IPS-18a (cell line): Measurements from ENCODE around the gene GPR89A.
"Not testable (repeated sequence)": the region's sequence is repeated elsewhere in the genome, so short reads cannot be mapped to it uniquely, and the experiment has no call there.

ENCODE experiments used
- H3K27ac ChIP-seq: one replicate; pipeline ENCODE4 v1.5.1; 2013; ENCODE audit warnings: low read length
- H3K27me3 ChIP-seq: one replicate; pipeline ENCODE4 v1.6.1; 2013; ENCODE audit warnings: mild to moderate bottlenecking, low read length; ENCODE audit not compliant: control insufficient read depth, insufficient read depth
- H3K36me3 ChIP-seq: one replicate; pipeline ENCODE4 v1.6.1; 2013; ENCODE audit warnings: low read depth, low read length; ENCODE audit not compliant: control insufficient read depth
- H3K4me1 ChIP-seq: one replicate; pipeline ENCODE4 v1.6.1; 2013; ENCODE audit warnings: low read depth, low read length; ENCODE audit not compliant: control insufficient read depth
- H3K4me3 ChIP-seq: one replicate; pipeline ENCODE4 v1.5.1; 2013; ENCODE audit warnings: low read length
- H3K9ac ChIP-seq: one replicate; pipeline ENCODE4 v1.6.1; 2013; ENCODE audit warnings: mild to moderate bottlenecking, low read length, moderate library complexity
- H3K9me3 ChIP-seq: one replicate; pipeline ENCODE4 v1.6.1; 2013; ENCODE audit warnings: low read depth, low read length; ENCODE audit not compliant: control insufficient read depth

The GPR89A gene

DNA sequence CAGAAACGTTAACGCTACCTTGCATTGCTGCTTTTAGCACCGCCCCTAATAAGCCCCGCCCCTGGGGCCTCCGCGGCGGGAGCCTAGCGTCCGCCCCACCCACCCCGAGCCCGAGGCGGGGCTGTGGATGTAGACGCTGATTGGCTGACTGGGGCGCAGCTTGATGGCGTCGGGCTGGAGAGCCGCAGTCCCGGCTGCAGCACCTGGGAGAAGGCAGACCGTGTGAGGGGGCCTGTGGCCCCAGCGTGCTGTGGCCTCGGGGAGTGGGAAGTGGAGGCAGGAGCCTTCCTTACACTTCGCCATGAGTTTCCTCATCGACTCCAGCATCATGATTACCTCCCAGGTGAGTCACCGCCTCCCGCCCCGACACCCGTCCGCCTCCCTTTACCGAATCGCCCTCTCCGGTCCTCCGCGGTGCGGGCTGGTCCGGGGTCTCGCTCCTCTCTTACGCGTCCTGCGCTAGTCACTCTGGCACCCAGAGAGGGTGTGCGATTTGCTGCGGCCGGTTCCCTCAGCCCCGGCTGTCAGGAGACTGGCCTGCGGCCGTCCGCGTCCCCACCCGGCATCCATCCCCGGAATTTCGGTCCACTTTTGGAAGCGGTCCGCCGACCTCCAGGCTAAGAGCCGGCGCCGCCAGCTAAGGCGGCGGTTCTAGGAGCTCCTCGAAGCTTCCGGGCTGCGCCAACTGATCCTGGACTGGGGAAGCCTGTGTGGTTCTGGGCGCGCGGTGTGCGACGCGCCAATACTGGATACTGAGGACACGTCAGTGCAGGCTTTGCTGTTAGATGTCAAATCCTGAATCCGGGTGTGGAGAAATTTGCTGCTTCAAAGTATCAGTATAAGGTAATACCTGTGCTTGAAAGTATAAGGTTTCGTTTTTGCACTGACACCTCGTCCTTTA, at the start of gene GPR89A:
Gene GPR89A, plus strand, starts transcription at position 156 of the 901 bp plus-strand sequence. Its CDS starts 146 bp downstream, at position 302.
- not testable (repeated sequence) for H3K9me3 ChIP-seq, H3K36me3 ChIP-seq, H3K27me3 ChIP-seq, H3K27ac ChIP-seq, H3K4me1 ChIP-seq
- peak within 1 kb of the TSS; percentile 78 for H3K4me3 ChIP-seq
- H3K9ac ChIP-seq, result peak within 1 kb of the TSS; percentile 74

GRCh38 chr1:145586820-145587219, 21.0 kb upstream of the GPR89A start:
- H3K27me3 ChIP-seq, H3K9ac ChIP-seq, H3K36me3 ChIP-seq: not testable (repeated sequence)

GRCh38 chr1:145590806-145591205, 17.0 kb upstream of the GPR89A start:
- not testable (repeated sequence) for H3K27ac ChIP-seq, H3K4me3 ChIP-seq, H3K36me3 ChIP-seq, H3K9ac ChIP-seq, H3K27me3 ChIP-seq, H3K4me1 ChIP-seq, H3K9me3 ChIP-seq

More at GRCh38 chr1:145586820-145587219, 21.0 kb upstream of the GPR89A start:
- not testable (repeated sequence) for H3K27ac ChIP-seq, H3K4me1 ChIP-seq, H3K9me3 ChIP-seq, H3K4me3 ChIP-seq

GRCh38 chr1:145592347-145592746, 15.4 kb upstream of the GPR89A start:
- not testable (repeated sequence) for H3K9ac ChIP-seq, H3K27ac ChIP-seq, H3K9me3 ChIP-seq, H3K27me3 ChIP-seq, H3K36me3 ChIP-seq, H3K4me3 ChIP-seq, H3K4me1 ChIP-seq

GRCh38 chr1:145595421-145595820, 12.4 kb upstream of the GPR89A start:
- H3K27ac ChIP-seq, H3K9ac ChIP-seq, H3K9me3 ChIP-seq, H3K36me3 ChIP-seq, H3K4me3 ChIP-seq, H3K4me1 ChIP-seq, H3K27me3 ChIP-seq: not testable (repeated sequence)

DNA sequence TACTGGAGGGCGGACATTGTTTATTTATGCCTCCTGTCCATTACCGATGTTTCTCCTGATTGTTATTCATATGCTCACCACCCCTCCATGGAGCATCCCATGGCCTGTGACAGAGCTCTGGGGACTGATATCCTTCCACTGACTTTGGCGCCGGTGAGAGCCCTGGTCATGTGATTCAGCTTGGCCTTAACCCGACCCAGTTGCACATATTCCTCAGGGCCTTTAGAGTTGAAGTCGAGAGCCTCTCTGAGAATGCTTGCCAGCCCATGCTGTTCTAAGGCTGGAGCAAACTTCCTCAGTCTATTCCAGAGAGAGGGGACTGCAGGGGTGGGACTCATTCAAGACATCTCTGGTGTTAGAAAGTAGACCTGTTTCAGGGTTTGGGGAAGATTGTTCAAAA, 11.6 kb upstream of the GPR89A start:
- not testable (repeated sequence) for H3K27me3 ChIP-seq, H3K4me3 ChIP-seq, H3K9me3 ChIP-seq, H3K4me1 ChIP-seq, H3K27ac ChIP-seq, H3K9ac ChIP-seq, H3K36me3 ChIP-seq

DNA sequence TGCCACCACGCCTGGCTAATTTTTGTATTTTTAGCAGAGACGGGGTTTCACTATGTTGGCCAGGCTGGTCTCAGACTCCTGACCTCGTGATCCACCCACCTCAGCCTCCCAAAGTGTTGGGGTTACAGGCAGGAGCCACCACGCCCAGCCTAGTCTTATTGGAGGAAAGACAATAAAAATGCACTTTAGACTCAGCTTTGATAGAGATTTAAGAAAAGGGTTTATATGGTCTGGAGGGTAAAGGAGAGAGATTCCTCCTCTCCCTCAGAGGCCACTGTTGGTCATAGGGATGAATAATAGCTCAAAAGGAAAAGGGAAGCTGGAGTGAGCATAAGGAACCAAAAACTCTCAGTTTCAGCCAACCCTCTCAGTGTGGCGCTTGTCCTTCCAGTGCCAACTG, 8.4 kb upstream of the GPR89A start:
- not testable (repeated sequence) for H3K4me3 ChIP-seq, H3K27me3 ChIP-seq, H3K4me1 ChIP-seq, H3K9me3 ChIP-seq, H3K27ac ChIP-seq, H3K36me3 ChIP-seq, H3K9ac ChIP-seq

DNA sequence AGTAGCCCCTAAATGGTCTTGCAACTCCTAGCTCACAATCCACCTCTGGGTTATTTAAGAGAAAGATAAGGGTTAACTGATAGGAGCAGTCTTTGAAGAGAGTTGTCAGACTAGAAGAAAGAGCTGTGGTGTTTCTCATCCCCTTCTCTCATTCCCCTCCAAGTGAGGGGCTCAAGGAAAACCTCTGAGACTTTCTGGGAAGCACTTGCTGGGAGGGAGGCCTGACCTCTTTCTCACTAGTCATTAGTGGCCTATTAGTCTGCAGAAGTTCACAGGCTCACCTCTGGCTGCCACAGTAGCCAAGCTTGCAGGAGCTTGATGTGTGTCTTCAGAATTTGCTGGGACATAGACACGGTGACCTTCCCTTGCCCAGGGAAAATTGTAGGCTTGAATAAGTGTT, 6.2 kb upstream of the GPR89A start:
- H3K36me3 ChIP-seq, result no peaks in the 10 kb centered on the region
- no peak overlapping the region for H3K27ac ChIP-seq
- no peak overlapping the region for H3K4me3 ChIP-seq
- no peaks in the 10 kb centered on the region for H3K9me3 ChIP-seq
- no peak overlapping the region for H3K9ac ChIP-seq
- no peaks in the 10 kb centered on the region for H3K27me3 ChIP-seq
- H3K4me1 ChIP-seq, result peaks cover 5% of the 10 kb centered on the region

- not testable (repeated sequence) for H3K4me3 ChIP-seq, H3K4me1 ChIP-seq, H3K36me3 ChIP-seq, H3K27me3 ChIP-seq, H3K9me3 ChIP-seq, H3K9ac ChIP-seq, H3K27ac ChIP-seq
Measured at GRCh38 chr1:145606840-145607239, 948 bp upstream of the GPR89A start.

DNA sequence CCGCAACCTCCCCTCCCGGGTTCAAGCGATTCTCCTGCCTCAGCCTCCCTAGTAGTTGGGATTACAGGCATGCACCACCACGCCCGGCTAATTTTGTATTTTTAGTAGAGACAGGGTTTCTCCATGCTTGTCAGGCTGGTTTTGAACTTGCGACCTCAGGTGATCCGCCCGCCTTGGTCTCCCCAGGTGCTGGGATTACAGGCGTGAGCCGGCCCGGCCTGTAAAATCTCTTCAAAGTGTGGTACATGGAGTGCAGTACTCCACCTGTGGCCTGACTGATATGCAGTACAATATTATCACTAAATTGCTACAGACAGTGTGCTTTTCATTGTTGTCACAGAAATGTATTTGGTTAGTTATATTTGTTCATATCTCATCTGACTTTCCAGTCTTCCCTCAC, 499 bp upstream of the GPR89A start:
- H3K9ac ChIP-seq, H3K27me3 ChIP-seq, H3K27ac ChIP-seq, H3K9me3 ChIP-seq, H3K36me3 ChIP-seq, H3K4me1 ChIP-seq, H3K4me3 ChIP-seq: not testable (repeated sequence)

GRCh38 chr1:145610744-145611143, 3.0 kb downstream of the GPR89A start:
- not testable (repeated sequence) for H3K4me1 ChIP-seq, H3K27me3 ChIP-seq, H3K4me3 ChIP-seq, H3K36me3 ChIP-seq, H3K9ac ChIP-seq, H3K9me3 ChIP-seq, H3K27ac ChIP-seq

GRCh38 chr1:145620073-145620472, 12.3 kb downstream of the GPR89A start:
- not testable (repeated sequence) for H3K36me3 ChIP-seq, H3K4me3 ChIP-seq, H3K4me1 ChIP-seq, H3K27me3 ChIP-seq, H3K27ac ChIP-seq, H3K9ac ChIP-seq, H3K9me3 ChIP-seq
